Peyer's patch (tissue), 4 donors: ENCODE data around the gene SCGB1C2. TPM values are rescaled to one million over a fixed set of nuclear protein-coding genes. Genes with fewer than 3 reads are reported as not detected.

Source experiments
- DNase-seq, 3 donors: peaks; one replicate each; pipeline ENCODE4 v3.0.0-alpha.2; 2017 to 2019
- H3K27ac ChIP-seq, 4 donors: fragments of 200-600 bp; sonication (generic); one replicate each; pipeline ENCODE4 v1.5.1; 2016 to 2019
- H3K27me3 ChIP-seq, 2 donors: fragments of 200-600 bp; sonication (generic); one replicate each; pipeline ENCODE4 v1.5.1; 2019
- H3K36me3 ChIP-seq, 3 donors: fragments of 200-600 bp; sonication (generic); one replicate each; pipeline ENCODE4 v1.5.1; 2016 to 2019
- H3K4me1 ChIP-seq, 4 donors: fragments of 200-600 bp; sonication (generic); one replicate each; pipeline ENCODE4 v1.5.1; 2016 to 2019
- H3K4me3 ChIP-seq, 4 donors: fragments of 200-600 bp; sonication (generic); 1 replicate in 3 of 4; 2 replicates in 1 of 4; pipeline ENCODE4 v1.5.1; 2016 to 2019; ENCODE audit warnings: mild to moderate bottlenecking in 1 of 4
- H3K9me3 ChIP-seq, 4 donors: fragments of 200-600 bp; sonication (generic); one replicate each; pipeline ENCODE4 v1.5.1; 2016 to 2019; ENCODE audit warnings: mild to moderate bottlenecking in 1 of 4
- CTCF ChIP-seq, 6 experiments: fragments of 450-650 bp in 4 of 6; fragments of 200-600 bp in 2 of 6; sonication (generic) in 1 of 6; IDR thresholded peaks; one replicate each; pipeline ENCODE4 v1.5.1; 2017 to 2019; ENCODE audit warnings: antibody characterized with exemption in 6 of 6, mild to moderate bottlenecking in 3 of 6, moderate library complexity in 1 of 6
- POLR2A ChIP-seq, 2 donors: fragments of 450-650 bp; IDR thresholded peaks; one replicate each; pipeline ENCODE4 v1.5.1; 2017; ENCODE audit warnings: antibody characterized with exemption in 2 of 2, mild to moderate bottlenecking in 2 of 2, moderate library complexity in 2 of 2
- total RNA-seq, 4 donors: library from RNA; depleted of rRNA; stranded (reverse); fragments of >200 nt; gene quantifications; one replicate each; pipeline ENCODE4 v1.1.0, GENCODE V29; 2016

The SCGB1C2 gene
- total RNA-seq, 4 donors from 2014 or later = not detected

GRCh38 chr17:142102-142661 is 4.8 kb downstream of the SCGB1C2 start:
- peak; percentile 14 to 43 (median 27) for DNase-seq
- no peaks in the 10 kb centered on the region for H3K36me3 ChIP-seq
- H3K9me3 ChIP-seq = no peaks in the 10 kb centered on the region
- no peak for TF ChIP-seq CTCF (IDR thresholded peaks at IDR 0.05)
- no peak for TF ChIP-seq POLR2A (IDR thresholded peaks at IDR 0.05)
- no peaks in the 10 kb centered on the region for H3K27me3 ChIP-seq
- no peaks in the 10 kb centered on the region for H3K4me1 ChIP-seq
- H3K27ac ChIP-seq = no peak overlapping the region
- H3K4me3 ChIP-seq = no peak overlapping the region

- peak in 2 of 3 donors; percentile 12 to 37 for DNase-seq
- no peaks in the 10 kb centered on the region for H3K4me1 ChIP-seq
- no peaks in the 10 kb centered on the region for H3K27me3 ChIP-seq
- no peak overlapping the region for H3K4me3 ChIP-seq
- no peaks in the 10 kb centered on the region for H3K36me3 ChIP-seq
- H3K9me3 ChIP-seq = no peaks in the 10 kb centered on the region
- H3K27ac ChIP-seq = no peak overlapping the region
- TF ChIP-seq POLR2A (IDR thresholded peaks at IDR 0.05) (no peak), CTCF (IDR thresholded peaks at IDR 0.05) (no peak)
Measured at GRCh38 chr17:142876-143784, 5.8 kb downstream of the SCGB1C2 start.

- Histone ChIP-seq H3K27me3 (no peaks in the 10 kb centered on the region), H3K9me3 (no peaks in the 10 kb centered on the region), H3K4me1 (no peaks in the 10 kb centered on the region), H3K36me3 (no peaks in the 10 kb centered on the region), H3K4me3 (no peak overlapping the region), H3K27ac (no peak overlapping the region)
- peak; percentile 58 to 94 (median 88) for DNase-seq
- TF ChIP-seq POLR2A (IDR thresholded peaks at IDR 0.05) (no peak), CTCF (IDR thresholded peaks at IDR 0.05) (peak; percentile 86 to 96 (median 92))
Measured at GRCh38 chr17:143785-144281, 6.5 kb downstream of the SCGB1C2 start.

- Histone ChIP-seq H3K4me1 (no peaks in the 10 kb centered on the region), H3K36me3 (no peaks in the 10 kb centered on the region), H3K9me3 (no peaks in the 10 kb centered on the region), H3K4me3 (no peak overlapping the region), H3K27me3 (no peaks in the 10 kb centered on the region), H3K27ac (no peak overlapping the region)
- DNase-seq = peak in 2 of 3 donors; percentile 33 to 43
- no peak for TF ChIP-seq CTCF (IDR thresholded peaks at IDR 0.05)
- TF ChIP-seq POLR2A (IDR thresholded peaks at IDR 0.05) = no peak
Measured at GRCh38 chr17:144936-145670, 7.7 kb downstream of the SCGB1C2 start.

- Histone ChIP-seq H3K27me3 (no peaks in the 10 kb centered on the region), H3K4me3 (no peak overlapping the region), H3K36me3 (no peaks in the 10 kb centered on the region), H3K9me3 (no peaks in the 10 kb centered on the region), H3K27ac (no peak overlapping the region), H3K4me1 (no peaks in the 10 kb centered on the region)
- no peak for TF ChIP-seq POLR2A (IDR thresholded peaks at IDR 0.05)
- TF ChIP-seq CTCF (IDR thresholded peaks at IDR 0.05) = no peak
- peak; percentile 9 to 48 (median 29) for DNase-seq
Measured at GRCh38 chr17:145671-146541, 8.5 kb downstream of the SCGB1C2 start.
